Stimulated activated memory B cell treated with anti-CD40 and anti-IgM and Interleukin-4, amounts not matched to agents 10 μg/mL and 1 μg/mL and 100 μg/mL, for 72 hours (primary cell): ENCODE data around the gene POLG2.

Source experiments
- ATAC-seq: fragments of 150-1000 bp; cut with Tn5 transposase; 2 replicates; pipeline ENCODE4 v1.10.0; 2021
- H3K27ac Mint-ChIP-seq: one replicate; pipeline ENCODE4 v1.8.0; 2022; ENCODE audit warnings: mild to moderate bottlenecking, mixed read lengths
- H3K27me3 Mint-ChIP-seq: one replicate; pipeline ENCODE4 v1.8.0; 2022; ENCODE audit warnings: mixed read lengths
- H3K36me3 Mint-ChIP-seq: one replicate; pipeline ENCODE4 v1.8.0; 2022; ENCODE audit warnings: mixed read lengths
- H3K4me1 Mint-ChIP-seq: one replicate; pipeline ENCODE4 v1.8.0; 2022; ENCODE audit warnings: mixed read lengths
- H3K4me3 Mint-ChIP-seq: one replicate; pipeline ENCODE4 v1.8.0; 2022; ENCODE audit warnings: mild to moderate bottlenecking, moderate library complexity, mixed read lengths
- H3K9me3 Mint-ChIP-seq: one replicate; pipeline ENCODE4 v1.8.0; 2022; ENCODE audit warnings: mixed read lengths

Gene POLG2

GRCh38 chr17:64496786-64497564 lies at the start of gene POLG2:
Gene POLG2, minus strand, starts transcription at chr17:64497054. Its CDS starts 86 bp downstream, at chr17:64496968.
- H3K27ac Mint-ChIP-seq = peak within 1 kb of the TSS; percentile 96

GRCh38 chr17:64544742-64545141 lies 47.9 kb upstream of the POLG2 start:
- H3K36me3 Mint-ChIP-seq = peaks cover 19% of the 10 kb centered on the region
- no peak overlapping the region for H3K27ac Mint-ChIP-seq
- no peak for ATAC-seq
- H3K9me3 Mint-ChIP-seq = no peaks in the 10 kb centered on the region
- H3K4me3 Mint-ChIP-seq = no peak overlapping the region
- H3K27me3 Mint-ChIP-seq = no peaks in the 10 kb centered on the region
- H3K4me1 Mint-ChIP-seq = no peaks in the 10 kb centered on the region

More at GRCh38 chr17:64496786-64497564, at the start of gene POLG2:
- peaks cover 76% of the 10 kb centered on the region for H3K4me1 Mint-ChIP-seq
- H3K9me3 Mint-ChIP-seq = no peaks in the 10 kb centered on the region
- H3K36me3 Mint-ChIP-seq = peaks cover 41% of the 10 kb centered on the region
- H3K27me3 Mint-ChIP-seq = no peaks in the 10 kb centered on the region
- peak within 1 kb of the TSS; percentile 98 for H3K4me3 Mint-ChIP-seq
- ATAC-seq = peak; percentile 97

GRCh38 chr17:64540118-64540776 lies 43.4 kb upstream of the POLG2 start:
- Mint-ChIP-seq H3K9me3 (no peaks in the 10 kb centered on the region), H3K36me3 (peaks cover 47% of the 10 kb centered on the region), H3K27ac (no peak overlapping the region), H3K4me3 (no peak overlapping the region), H3K4me1 (peaks cover 5% of the 10 kb centered on the region), H3K27me3 (no peaks in the 10 kb centered on the region)
- no peak for ATAC-seq

- no peaks in the 10 kb centered on the region for H3K9me3 Mint-ChIP-seq
- H3K27ac Mint-ChIP-seq = no peak overlapping the region
- H3K36me3 Mint-ChIP-seq = peaks cover 55% of the 10 kb centered on the region
Observed at GRCh38 chr17:64538508-64539130, 41.8 kb upstream of the POLG2 start.

GRCh38 chr17:64537488-64537887 lies 40.6 kb upstream of the POLG2 start:
- H3K4me1 Mint-ChIP-seq = peaks cover 12% of the 10 kb centered on the region
- peaks cover 63% of the 10 kb centered on the region for H3K36me3 Mint-ChIP-seq
- no peaks in the 10 kb centered on the region for H3K9me3 Mint-ChIP-seq
- H3K27me3 Mint-ChIP-seq = no peaks in the 10 kb centered on the region
- no peak overlapping the region for H3K4me3 Mint-ChIP-seq
- ATAC-seq = no peak
- no peak overlapping the region for H3K27ac Mint-ChIP-seq

More at GRCh38 chr17:64538508-64539130, 41.8 kb upstream of the POLG2 start:
- Mint-ChIP-seq H3K4me1 (peaks cover 12% of the 10 kb centered on the region), H3K4me3 (no peak overlapping the region), H3K27me3 (no peaks in the 10 kb centered on the region)
- ATAC-seq = no peak

- Mint-ChIP-seq H3K36me3 (peaks cover 61% of the 10 kb centered on the region), H3K4me3 (no peak overlapping the region), H3K9me3 (no peaks in the 10 kb centered on the region), H3K27ac (no peak overlapping the region), H3K27me3 (no peaks in the 10 kb centered on the region), H3K4me1 (peaks cover 12% of the 10 kb centered on the region)
- ATAC-seq = no peak
Observed at GRCh38 chr17:64536913-64537312, 40.1 kb upstream of the POLG2 start.

- Mint-ChIP-seq H3K4me1 (peaks cover 18% of the 10 kb centered on the region), H3K27ac (peak overlapping the region; percentile 9), H3K36me3 (peaks cover 68% of the 10 kb centered on the region), H3K4me3 (no peak overlapping the region), H3K9me3 (no peaks in the 10 kb centered on the region), H3K27me3 (no peaks in the 10 kb centered on the region)
- ATAC-seq = no peak
Observed at GRCh38 chr17:64535357-64535756, 38.5 kb upstream of the POLG2 start.

GRCh38 chr17:64534187-64534586 lies 37.3 kb upstream of the POLG2 start:
- no peak overlapping the region for H3K4me3 Mint-ChIP-seq
- no peaks in the 10 kb centered on the region for H3K9me3 Mint-ChIP-seq
- no peaks in the 10 kb centered on the region for H3K27me3 Mint-ChIP-seq
- peaks cover 73% of the 10 kb centered on the region for H3K36me3 Mint-ChIP-seq
- peaks cover 18% of the 10 kb centered on the region for H3K4me1 Mint-ChIP-seq
- ATAC-seq = no peak
- peak overlapping the region; percentile 44 for H3K27ac Mint-ChIP-seq

- ATAC-seq = no peak
- Mint-ChIP-seq H3K4me3 (no peak overlapping the region), H3K4me1 (peaks cover 18% of the 10 kb centered on the region)
Observed at GRCh38 chr17:64533784-64534183, 36.9 kb upstream of the POLG2 start.

GRCh38 chr17:64532409-64532808 lies 35.6 kb upstream of the POLG2 start:
- Mint-ChIP-seq H3K36me3 (peaks cover 78% of the 10 kb centered on the region), H3K27me3 (no peaks in the 10 kb centered on the region), H3K27ac (peak overlapping the region; percentile 44), H3K4me1 (peaks cover 18% of the 10 kb centered on the region), H3K9me3 (no peaks in the 10 kb centered on the region), H3K4me3 (no peak overlapping the region)
- no peak for ATAC-seq

More at GRCh38 chr17:64533784-64534183, 36.9 kb upstream of the POLG2 start:
- peaks cover 73% of the 10 kb centered on the region for H3K36me3 Mint-ChIP-seq
- H3K27ac Mint-ChIP-seq = peak overlapping the region; percentile 44
- no peaks in the 10 kb centered on the region for H3K27me3 Mint-ChIP-seq
- no peaks in the 10 kb centered on the region for H3K9me3 Mint-ChIP-seq

GRCh38 chr17:64531955-64532371 lies 35.1 kb upstream of the POLG2 start:
- Mint-ChIP-seq H3K4me3 (no peak overlapping the region), H3K27ac (no peak overlapping the region), H3K9me3 (no peaks in the 10 kb centered on the region), H3K36me3 (peaks cover 78% of the 10 kb centered on the region), H3K27me3 (no peaks in the 10 kb centered on the region), H3K4me1 (peaks cover 18% of the 10 kb centered on the region)
- no peak for ATAC-seq

- H3K36me3 Mint-ChIP-seq = peaks cover 72% of the 10 kb centered on the region
- no peak overlapping the region for H3K4me3 Mint-ChIP-seq
- H3K27ac Mint-ChIP-seq = no peak overlapping the region
- H3K4me1 Mint-ChIP-seq = peaks cover 10% of the 10 kb centered on the region
- ATAC-seq = no peak
- no peaks in the 10 kb centered on the region for H3K9me3 Mint-ChIP-seq
- H3K27me3 Mint-ChIP-seq = no peaks in the 10 kb centered on the region
Observed at GRCh38 chr17:64529221-64529620, 32.4 kb upstream of the POLG2 start.

- no peaks in the 10 kb centered on the region for H3K27me3 Mint-ChIP-seq
- H3K9me3 Mint-ChIP-seq = no peaks in the 10 kb centered on the region
- ATAC-seq = no peak
- H3K36me3 Mint-ChIP-seq = peaks cover 72% of the 10 kb centered on the region
- peaks cover 6% of the 10 kb centered on the region for H3K4me1 Mint-ChIP-seq
- no peak overlapping the region for H3K4me3 Mint-ChIP-seq
- H3K27ac Mint-ChIP-seq = peak overlapping the region; percentile 42
Observed at GRCh38 chr17:64527914-64528313, 31.1 kb upstream of the POLG2 start.

- Mint-ChIP-seq H3K4me3 (no peak overlapping the region), H3K27ac (no peak overlapping the region), H3K4me1 (peaks cover 8% of the 10 kb centered on the region), H3K9me3 (no peaks in the 10 kb centered on the region), H3K36me3 (peaks cover 38% of the 10 kb centered on the region), H3K27me3 (no peaks in the 10 kb centered on the region)
- ATAC-seq = no peak
Observed at GRCh38 chr17:64520359-64520758, 23.5 kb upstream of the POLG2 start.

GRCh38 chr17:64519601-64520000 lies 22.7 kb upstream of the POLG2 start:
- no peak overlapping the region for H3K4me3 Mint-ChIP-seq
- H3K9me3 Mint-ChIP-seq = no peaks in the 10 kb centered on the region
- H3K27me3 Mint-ChIP-seq = no peaks in the 10 kb centered on the region
- H3K4me1 Mint-ChIP-seq = peaks cover 15% of the 10 kb centered on the region
- ATAC-seq = no peak
- H3K36me3 Mint-ChIP-seq = peaks cover 44% of the 10 kb centered on the region
- no peak overlapping the region for H3K27ac Mint-ChIP-seq
